ENCODE data around the gene LRRC36.

GRCh38 chr16:67395105-67395457 is 68.5 kb downstream of the LRRC36 start:
- TF ChIP-seq, protein P1, sequence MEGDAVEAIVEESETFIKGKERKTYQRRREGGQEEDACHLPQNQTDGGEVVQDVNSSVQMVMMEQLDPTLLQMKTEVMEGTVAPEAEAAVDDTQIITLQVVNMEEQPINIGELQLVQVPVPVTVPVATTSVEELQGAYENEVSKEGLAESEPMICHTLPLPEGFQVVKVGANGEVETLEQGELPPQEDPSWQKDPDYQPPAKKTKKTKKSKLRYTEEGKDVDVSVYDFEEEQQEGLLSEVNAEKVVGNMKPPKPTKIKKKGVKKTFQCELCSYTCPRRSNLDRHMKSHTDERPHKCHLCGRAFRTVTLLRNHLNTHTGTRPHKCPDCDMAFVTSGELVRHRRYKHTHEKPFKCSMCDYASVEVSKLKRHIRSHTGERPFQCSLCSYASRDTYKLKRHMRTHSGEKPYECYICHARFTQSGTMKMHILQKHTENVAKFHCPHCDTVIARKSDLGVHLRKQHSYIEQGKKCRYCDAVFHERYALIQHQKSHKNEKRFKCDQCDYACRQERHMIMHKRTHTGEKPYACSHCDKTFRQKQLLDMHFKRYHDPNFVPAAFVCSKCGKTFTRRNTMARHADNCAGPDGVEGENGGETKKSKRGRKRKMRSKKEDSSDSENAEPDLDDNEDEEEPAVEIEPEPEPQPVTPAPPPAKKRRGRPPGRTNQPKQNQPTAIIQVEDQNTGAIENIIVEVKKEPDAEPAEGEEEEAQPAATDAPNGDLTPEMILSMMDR (IDR thresholded peaks at IDR 0.05; ENCODE audit: insufficient read depth, low read length, poor library complexity, severe bottlenecking): no peak
- no peak for TF ChIP-seq EZH2phosphoT487 (conservative IDR thresholded peaks at IDR 0.05; ENCODE audit: low read length)

Measured in SU-DHL-6 (cell line).